ENCODE results near the gene SHROOM1.

Gene SHROOM1

DNA sequence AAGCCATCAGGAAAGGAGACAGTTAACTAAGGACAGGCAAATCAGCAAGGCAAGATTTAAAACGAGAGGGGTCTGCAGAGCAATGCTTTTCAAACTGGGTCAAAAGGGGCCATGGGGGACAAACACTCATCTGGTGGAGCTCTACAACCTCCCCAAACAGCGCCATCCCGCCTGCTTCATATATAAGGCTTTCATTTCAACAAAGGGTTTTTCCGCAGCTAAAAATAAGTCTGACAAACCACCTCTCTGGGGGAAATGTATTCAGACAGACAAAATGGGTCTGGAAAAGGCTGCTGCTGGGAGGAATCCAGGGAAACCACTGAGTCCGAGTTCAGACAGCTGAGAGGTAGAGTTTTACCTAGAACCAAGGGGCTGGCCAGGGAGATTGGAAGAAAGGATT is 45.1 kb downstream of the SHROOM1 start:
- no peak for DNase-seq (ENCODE audit: low read depth)
- no peak overlapping the region for H3K4me3 ChIP-seq (ENCODE audit: low read depth, low read length)

DNA sequence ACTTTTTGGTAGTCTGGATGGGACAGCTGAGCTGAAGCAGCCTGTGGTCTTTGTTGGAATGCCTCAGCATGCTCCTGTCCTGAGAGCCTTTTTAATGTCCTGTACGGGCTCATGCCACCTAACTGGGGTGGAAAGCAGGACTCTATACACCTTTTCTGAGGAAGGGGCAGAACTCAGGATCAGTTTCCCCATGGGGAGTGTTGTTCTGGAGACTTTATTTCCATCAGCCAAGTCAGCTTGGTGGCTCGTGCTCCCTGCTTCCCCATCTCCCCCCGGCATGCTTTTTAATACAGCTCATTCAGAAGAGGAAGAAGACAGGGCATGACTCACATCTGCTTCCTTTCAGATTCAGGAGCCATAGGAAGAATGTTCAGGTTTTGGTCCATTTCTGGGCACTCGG is 48.3 kb downstream of the SHROOM1 start:
- no peak for DNase-seq (ENCODE audit: low read depth)
- no peak overlapping the region for H3K4me3 ChIP-seq (ENCODE audit: low read depth, low read length)

DNA sequence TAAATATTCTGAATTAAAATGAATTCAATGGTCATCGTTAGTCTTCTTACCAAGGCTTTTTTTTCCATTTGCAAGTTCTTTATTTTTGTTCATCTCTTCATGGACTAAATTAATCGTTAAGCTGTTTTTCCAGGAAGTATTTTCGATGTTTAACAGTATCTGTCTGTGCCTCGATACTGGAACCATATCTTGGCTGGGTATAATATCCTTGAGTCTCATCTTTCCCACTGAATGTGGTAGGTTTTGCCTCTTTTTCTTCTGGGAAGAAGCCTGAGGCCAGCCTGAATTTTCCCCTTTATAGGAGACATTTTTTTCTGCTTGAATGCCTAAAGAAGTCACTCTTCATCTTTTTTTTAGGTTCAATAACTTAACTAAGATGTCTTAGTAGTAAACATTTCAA is 49.4 kb downstream of the SHROOM1 start:
- no peak for DNase-seq (ENCODE audit: low read depth)
- H3K4me3 ChIP-seq (ENCODE audit: low read depth, low read length): no peak overlapping the region

DNA sequence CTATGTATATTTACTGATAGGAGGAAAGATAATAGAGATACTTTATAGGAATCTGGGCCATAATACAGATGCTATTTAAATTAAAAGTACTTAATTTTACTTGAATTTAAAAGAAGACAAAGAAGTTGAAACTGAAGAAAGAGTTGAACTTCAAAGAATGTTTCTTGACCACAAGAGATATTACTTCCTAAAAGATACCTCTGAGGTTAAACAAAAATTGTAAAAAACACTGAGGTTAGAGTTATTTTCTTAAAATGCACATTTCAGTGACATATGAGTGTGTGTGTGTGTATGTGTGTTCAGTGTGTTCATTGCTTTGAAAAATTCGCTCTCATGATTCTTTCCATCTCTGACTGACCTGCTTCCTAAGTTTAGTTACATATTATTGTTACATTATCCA is 49.9 kb downstream of the SHROOM1 start:
- DNase-seq (ENCODE audit: low read depth): no peak
- no peak overlapping the region for H3K4me3 ChIP-seq (ENCODE audit: low read depth, low read length)

DNA sequence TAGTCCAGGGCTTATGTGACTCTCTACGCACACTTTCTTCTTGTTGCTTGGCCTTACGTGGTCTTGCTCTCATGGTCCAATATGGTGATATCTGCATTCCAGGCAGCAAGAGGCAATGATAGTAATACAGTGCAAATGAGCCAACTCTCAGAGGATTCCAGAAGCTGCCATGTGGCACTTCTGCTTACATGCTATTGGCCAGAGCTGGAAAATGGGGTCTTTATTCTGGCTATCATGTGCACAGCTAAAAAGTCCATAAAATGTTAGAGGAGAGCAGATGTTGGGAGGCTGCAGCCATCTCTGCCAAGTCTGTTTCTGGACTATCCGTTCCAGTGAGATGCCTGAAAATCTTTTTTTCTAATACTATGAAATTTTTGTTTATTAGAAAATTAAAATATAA is 50.5 kb downstream of the SHROOM1 start:
- no peak overlapping the region for H3K4me3 ChIP-seq (ENCODE audit: low read depth, low read length)
- DNase-seq (ENCODE audit: low read depth): no peak

DNA sequence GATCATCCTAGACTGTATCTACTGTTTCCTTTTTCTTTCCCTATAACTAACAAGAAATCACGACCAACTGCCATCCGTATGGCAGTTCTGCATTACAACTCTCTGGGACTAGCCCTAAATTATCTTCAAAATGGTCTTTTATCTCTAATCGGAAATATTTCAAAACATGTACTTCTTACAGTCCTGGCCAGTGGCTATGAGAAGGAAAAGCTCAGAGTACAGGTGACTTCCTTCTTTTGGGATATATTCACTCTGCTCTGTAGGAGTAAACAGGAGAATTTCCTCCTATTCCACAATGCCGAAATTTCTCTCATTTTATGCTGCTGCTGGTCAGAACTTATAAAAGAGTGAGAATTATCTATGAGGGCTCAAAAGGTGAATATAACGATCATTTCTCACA is 51.6 kb downstream of the SHROOM1 start:
- H3K4me3 ChIP-seq (ENCODE audit: low read depth, low read length): no peak overlapping the region
- no peak for DNase-seq (ENCODE audit: low read depth)

DNA sequence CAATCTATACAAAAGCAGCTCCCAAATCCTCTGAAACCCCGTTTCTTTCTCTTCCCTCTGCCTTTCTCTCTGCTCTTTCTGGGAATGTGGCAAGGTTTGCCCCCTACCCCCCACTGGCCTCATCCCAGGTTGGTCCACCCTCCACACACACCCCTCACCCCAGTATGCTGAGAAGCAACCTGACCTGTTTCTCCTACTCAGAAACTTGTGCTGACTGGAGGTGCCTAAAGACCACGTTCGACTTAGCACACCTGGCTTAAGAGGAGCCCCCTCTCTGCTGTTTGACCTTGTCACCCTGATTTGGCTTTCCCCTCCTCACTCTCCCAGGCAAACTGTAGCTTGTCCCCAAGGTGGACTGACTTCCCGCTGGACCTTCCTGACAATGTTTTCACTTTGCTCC is 52.3 kb downstream of the SHROOM1 start:
- DNase-seq (ENCODE audit: low read depth): no peak
- H3K4me3 ChIP-seq (ENCODE audit: low read depth, low read length): peak overlapping the region; percentile 74

DNA sequence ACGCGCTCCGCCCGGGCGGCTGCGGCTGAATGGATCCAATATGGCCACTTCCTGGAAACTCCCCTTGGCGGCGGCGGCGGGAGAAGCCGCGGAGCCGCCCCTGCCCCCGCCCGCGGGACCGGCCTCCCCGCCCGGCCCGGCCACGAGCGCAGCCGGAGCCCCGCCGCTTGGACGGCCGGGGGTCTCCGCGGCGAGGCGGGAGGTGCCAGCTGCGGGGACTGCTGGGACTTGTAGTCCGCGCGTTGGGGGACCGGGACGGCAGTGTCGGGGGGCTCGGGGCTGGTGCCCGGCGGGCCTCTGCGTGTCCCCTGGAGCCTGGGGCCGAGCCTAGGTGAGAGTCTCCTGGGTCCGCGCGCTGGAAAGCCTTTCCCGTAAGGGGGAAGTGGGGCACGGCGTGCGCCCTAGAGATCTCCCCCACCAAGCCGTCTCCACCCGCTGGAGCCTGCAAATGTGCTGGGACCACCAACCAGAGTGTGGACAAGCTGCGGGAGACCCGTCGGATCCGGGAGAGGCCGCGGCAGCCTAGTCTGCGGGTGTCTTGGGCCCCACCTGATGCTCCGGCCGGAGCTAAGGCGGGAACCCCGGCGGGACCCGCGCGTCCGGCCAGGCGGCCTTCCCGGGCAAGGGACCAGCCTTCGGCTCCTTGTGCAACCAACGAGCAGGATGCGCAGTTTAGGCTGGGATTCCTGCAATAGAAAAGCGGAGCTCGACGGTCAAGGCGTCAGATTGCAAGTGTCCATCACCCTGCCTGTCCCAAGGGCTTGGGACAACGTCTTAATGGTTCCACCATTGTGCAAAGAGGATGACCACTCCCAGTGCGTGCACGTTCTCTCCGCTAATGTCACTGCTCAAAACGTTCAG is 53.0 kb downstream of the SHROOM1 start, which contains the start of gene SEPTIN8:
SEPTIN8 (minus strand) TSS at position 31 of the 861 bp plus-strand sequence. CDS start 102 bp downstream, outside the sequence.
- DNase-seq (ENCODE audit: low read depth): no peak
- peak within 1 kb of the TSS; percentile 74 for H3K4me3 ChIP-seq (ENCODE audit: low read depth, low read length)

DNA sequence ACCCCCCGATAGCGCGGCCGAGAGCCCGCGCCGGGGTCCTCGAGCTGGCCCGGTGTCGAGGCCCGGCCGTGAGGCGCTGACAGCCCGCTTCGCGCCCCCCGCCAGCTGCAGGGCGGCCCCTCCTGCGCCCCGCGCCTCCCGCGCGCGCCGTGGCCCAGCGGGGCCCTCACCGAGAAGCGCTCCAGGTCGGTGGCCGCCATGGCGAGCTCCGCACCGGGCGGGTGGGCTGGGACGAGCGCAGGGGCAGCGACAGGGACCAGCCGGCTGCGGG is 53.6 kb downstream of the SHROOM1 start:
- peak overlapping the region; percentile 74 for H3K4me3 ChIP-seq (ENCODE audit: low read depth, low read length)
- DNase-seq (ENCODE audit: low read depth): no peak

DNA sequence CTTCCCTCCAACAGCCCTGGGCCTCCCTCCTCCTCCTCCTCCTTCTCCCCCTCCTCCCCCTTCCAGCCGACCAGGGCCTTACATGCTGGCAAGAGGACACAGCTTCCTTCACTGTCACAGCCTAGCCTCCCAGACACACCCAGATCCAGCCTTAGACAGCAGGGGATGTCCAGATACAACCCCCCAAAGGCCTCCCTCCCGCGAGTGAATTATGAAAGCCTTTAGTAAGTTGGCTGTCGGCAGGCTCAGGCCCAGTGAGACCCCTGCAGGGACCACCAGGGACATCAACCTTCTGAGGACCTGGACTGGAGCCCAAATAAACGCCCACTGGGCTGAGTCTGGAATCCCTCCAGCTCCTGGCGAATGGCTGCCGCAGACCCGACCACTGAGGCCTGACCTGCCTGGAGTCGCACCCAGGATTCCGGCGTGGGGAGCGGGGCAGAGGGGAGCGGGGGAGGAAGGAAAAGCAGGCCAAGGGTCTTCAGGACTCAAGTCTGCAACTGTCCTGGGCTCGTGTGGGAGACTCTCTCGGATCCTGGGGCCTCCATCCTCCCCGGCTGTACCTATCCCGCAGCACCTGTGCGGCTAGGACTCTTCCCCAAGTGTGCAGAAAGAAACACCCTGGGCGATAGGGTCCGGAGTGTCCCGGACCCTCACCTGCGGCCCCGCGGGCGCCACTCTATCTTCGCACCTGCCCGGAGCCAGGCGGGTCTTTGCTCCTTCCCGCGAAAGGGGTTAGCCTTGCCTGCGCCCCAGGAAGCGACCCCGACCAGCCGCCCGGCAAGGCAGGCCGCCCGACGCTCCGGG is 54.1 kb downstream of the SHROOM1 start:
- peak overlapping the region; percentile 74 for H3K4me3 ChIP-seq (ENCODE audit: low read depth, low read length)
- no peak for DNase-seq (ENCODE audit: low read depth)

DNA sequence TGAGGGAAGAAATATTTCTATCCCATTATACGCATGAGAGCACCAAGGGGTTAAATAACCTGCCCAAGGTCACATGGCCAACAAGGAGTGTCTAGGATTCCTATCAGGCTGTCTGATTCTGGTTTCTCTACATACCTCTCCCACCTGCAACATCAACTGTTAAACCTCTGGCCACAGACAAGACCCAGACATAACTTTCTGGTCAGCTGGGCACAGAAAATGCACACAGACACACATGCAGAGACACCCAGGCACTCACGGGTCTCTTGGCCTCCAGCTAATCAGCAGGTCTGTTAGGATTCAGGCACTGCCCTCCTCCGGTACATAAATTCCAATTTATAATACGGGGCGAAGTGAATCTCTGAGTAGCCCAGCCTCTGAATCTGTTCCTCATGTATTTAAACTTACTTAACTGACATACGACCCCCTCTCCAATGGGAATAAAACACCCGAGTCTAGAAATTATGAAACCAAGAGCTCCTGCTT is 54.9 kb downstream of the SHROOM1 start:
- peak overlapping the region; percentile 74 for H3K4me3 ChIP-seq (ENCODE audit: low read depth, low read length)
- no peak for DNase-seq (ENCODE audit: low read depth)

DNA sequence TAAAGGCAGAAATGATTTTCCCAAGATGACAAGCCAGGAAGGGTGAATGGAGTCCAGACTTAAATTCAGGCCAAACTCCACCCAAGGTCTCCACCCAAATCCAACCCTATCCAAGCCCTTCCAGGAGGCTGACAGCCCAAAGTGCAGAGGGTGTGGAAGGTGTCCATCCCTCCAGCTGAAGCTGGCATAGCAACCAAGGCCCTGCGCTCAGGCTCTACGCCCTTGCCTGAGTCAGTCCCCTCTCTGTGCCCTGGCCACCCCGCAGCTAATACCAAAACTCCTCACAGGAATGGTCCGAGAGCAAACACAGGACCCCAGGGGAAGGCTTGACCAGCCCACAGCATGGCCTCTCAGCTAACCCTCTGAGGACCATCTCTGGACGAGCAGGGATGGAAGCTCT is 55.6 kb downstream of the SHROOM1 start:
- no peak for DNase-seq (ENCODE audit: low read depth)
- no peak overlapping the region for H3K4me3 ChIP-seq (ENCODE audit: low read depth, low read length)

DNA sequence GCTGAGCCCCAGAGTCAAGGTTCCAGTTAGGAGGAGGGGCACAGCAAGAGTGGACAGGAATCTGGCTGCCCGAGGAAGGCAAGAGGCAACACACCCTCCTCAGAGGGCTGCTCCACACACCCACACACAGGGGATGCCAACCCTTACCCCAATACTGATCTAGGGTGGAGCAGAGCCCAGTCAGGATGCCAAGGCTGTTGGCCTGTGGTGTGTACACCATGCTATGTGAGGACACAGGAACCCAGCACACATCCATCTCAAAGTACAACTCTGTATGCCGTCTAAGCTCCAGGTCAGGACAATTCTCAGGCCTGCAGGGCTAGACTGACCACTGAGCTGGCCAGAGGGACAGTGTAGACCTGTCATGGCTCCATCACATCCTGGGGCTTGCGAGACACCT is 56.0 kb downstream of the SHROOM1 start:
- H3K4me3 ChIP-seq (ENCODE audit: low read depth, low read length): no peak overlapping the region

DNA sequence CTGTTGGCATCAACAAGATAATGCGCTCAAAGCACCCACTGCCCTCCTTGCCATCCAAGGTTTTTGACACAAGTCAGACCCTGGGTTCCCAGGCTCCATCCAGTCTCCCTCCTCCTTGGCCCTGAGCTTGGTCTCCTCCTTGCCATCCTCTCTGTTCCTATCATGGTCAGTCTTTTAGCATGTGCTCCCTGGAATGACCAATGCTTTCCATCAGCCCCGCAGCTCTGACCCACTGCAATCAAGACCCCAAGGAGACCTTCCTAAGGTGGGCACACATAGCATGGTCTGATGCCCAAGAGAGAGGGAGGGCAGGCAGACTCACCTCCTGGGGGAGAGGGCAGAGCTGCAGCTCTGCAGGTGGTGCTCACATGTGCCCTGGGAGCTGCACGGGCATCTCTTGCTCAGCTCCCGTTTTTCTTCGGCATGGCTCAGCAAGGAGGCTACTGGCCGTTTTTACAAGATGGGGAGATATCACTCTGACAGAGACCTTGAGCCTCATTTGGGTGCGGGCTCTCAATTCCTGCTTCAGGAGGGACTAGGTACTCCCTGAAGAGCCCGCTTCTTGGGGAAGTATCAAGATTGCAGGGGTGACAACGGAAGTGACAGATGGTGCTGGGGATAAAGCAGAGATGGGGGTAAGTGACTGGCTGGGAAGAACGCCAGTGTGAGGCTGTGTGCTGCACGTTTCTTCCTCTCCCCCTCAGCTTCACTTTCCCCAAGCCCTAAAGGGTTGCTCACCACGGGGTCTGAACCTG is 56.7 kb downstream of the SHROOM1 start:
- no peak overlapping the region for H3K4me3 ChIP-seq (ENCODE audit: low read depth, low read length)
- no peak for DNase-seq (ENCODE audit: low read depth)

More for the DNA sequence above, 56.0 kb downstream of the SHROOM1 start:
- DNase-seq (ENCODE audit: low read depth): no peak

DNA sequence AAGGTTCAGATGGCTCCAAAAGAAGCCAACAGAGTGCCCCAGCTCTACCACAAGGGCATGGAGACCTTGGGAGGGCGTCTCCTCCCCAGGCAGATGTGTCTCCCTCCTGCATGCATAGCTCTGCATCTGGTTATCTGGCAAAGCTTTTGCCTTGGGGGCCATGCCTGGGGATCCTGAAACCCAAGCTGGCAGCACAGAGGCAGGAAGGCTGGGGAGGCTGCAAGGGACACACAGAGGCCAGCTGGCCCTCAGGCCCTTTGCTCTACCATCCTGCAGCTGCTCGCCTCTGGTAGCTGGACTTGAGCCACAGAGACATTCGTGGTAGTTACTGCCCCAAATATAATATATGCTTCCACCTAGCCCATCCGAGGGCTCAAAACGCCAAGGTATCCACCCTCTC is 57.3 kb downstream of the SHROOM1 start:
- no peak overlapping the region for H3K4me3 ChIP-seq (ENCODE audit: low read depth, low read length)
- DNase-seq (ENCODE audit: low read depth): no peak

DNA sequence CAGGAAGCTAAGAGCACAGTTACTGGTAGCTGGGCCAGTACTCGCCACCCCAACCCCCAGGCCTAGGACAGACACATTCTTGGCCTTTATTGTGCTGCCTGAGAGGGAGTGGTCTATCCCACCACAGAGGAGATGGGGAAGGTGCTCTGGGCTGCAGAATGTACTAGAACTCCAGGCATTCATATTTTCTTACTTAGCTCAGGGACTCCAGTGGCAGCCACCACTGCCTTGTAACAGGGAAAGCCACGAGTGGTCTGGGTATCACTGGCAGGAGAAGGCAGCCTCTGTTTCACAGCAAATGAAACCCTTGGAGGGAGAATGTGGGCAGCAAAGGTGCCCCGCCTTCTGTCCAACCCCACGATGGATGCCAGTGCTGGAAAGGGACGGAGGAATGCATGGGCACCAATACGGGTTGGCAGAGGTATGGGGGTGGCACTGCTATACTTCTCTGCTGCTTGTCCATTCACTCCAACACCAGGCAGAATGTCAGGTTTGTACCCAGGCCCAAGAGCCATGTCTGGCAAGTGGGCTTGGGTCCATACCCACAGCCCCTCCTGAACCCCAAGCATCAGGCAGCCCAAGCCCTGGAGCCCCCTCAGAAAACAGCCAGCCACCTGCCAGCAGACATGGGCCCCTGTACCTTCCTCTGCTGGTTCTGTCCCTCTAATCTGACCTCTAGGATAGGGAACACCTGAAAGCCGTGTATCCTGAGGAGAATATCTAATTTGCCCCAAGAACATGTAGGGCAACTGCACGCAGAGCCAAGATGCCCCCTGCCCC is 58.0 kb downstream of the SHROOM1 start:
- no peak for DNase-seq (ENCODE audit: low read depth)
- no peak overlapping the region for H3K4me3 ChIP-seq (ENCODE audit: low read depth, low read length)
